Colonic mucosa (tissue), 4 donors: Measurements from ENCODE around the gene DCBLD1. TPM values are rescaled to one million over a fixed set of nuclear protein-coding genes. Genes with fewer than 3 reads are reported as not detected.

Experiments
- DNase-seq: peaks from one replicate; pipeline ENCODE4 v3.0.0-alpha.2; 2020
- H3K27ac ChIP-seq: fragments of 200-600 bp; one replicate; pipeline ENCODE4 v1.8.0; 2021
- H3K27me3 ChIP-seq: fragments of 200-600 bp; one replicate; pipeline ENCODE4 v1.8.0; 2021
- H3K36me3 ChIP-seq: fragments of 200-600 bp; one replicate; pipeline ENCODE4 v1.8.0; 2021
- H3K4me1 ChIP-seq: fragments of 200-600 bp; one replicate; pipeline ENCODE4 v1.8.0; 2021; ENCODE audit warnings: mild to moderate bottlenecking
- H3K4me3 ChIP-seq: fragments of 200-600 bp; one replicate; pipeline ENCODE4 v1.8.0; 2021
- H3K9ac ChIP-seq, 2 donors: one replicate each; pipeline ENCODE4 v1.7.0; 2013; ENCODE audit warnings: control low read depth in 2 of 2, low read depth in 2 of 2, low read length in 2 of 2
- H3K9me3 ChIP-seq: fragments of 200-600 bp; one replicate; pipeline ENCODE4 v1.8.0; 2021
- intact Hi-C: fragments of 100-400 bp; cut with DNase I; formaldehyde crosslinking; loops from one replicate; pipeline ENCODE4 v1.14.1; 2022
- total RNA-seq, 2 donors: library from RNA; stranded (reverse); fragmentation: NEBNext Ultra II Directional in 1 of 2; extraction: Animal tissue kit (Norgen Biotek cat#: 25700) in 1 of 2; gene quantifications; one replicate each; pipeline ENCODE4 v1.2.1, GENCODE V29; 2021
- TF ChIP-seq, protein P1 (sequence below): fragments of 200-600 bp; IDR thresholded peaks from one replicate; pipeline ENCODE4 v1.8.0; 2022; ENCODE audit warnings: antibody characterized with exemption, mild to moderate bottlenecking
- donor health status: healthy.
- donor health status: DM: no; HTN: no; CAD: no.
- donor health status: DM: no; HTN: no; CAD: no.

The DCBLD1 gene
- total RNA-seq, 2 donors from 2014 or later: 16.3 to 17.2 TPM

DNA sequence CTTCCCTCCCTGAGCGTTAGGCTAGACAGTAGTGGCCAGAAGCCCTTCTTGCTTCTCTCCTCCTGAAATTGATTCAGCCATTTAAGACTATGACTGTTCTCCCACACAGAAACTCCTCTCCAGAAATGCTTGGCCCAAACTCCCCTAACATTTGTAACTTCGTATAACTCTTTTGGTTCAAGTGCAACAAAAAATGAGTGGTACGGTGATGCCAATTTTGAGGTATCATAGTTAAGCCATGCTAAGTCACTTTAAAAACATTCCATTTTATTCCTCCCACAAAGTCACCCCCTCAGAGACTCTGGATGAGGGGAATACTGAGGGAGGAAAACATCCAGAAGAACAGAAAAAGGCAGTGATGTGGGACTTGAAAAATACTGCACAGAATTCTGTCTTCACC is 35.6 kb upstream of the DCBLD1 start:
- intact Hi-C loops: loop anchor here (5.0 to 10.0 kb wide), 2 partner anchors 92 to 160 kb away; no protein-coding TSS in a partner anchor
- TF ChIP-seq, protein P1, sequence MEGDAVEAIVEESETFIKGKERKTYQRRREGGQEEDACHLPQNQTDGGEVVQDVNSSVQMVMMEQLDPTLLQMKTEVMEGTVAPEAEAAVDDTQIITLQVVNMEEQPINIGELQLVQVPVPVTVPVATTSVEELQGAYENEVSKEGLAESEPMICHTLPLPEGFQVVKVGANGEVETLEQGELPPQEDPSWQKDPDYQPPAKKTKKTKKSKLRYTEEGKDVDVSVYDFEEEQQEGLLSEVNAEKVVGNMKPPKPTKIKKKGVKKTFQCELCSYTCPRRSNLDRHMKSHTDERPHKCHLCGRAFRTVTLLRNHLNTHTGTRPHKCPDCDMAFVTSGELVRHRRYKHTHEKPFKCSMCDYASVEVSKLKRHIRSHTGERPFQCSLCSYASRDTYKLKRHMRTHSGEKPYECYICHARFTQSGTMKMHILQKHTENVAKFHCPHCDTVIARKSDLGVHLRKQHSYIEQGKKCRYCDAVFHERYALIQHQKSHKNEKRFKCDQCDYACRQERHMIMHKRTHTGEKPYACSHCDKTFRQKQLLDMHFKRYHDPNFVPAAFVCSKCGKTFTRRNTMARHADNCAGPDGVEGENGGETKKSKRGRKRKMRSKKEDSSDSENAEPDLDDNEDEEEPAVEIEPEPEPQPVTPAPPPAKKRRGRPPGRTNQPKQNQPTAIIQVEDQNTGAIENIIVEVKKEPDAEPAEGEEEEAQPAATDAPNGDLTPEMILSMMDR: no peak
- Histone ChIP-seq H3K27ac (no peak overlapping the region), H3K9ac (no peak overlapping the region), H3K36me3 (no peaks in the 10 kb centered on the region), H3K4me3 (no peak overlapping the region), H3K27me3 (no peaks in the 10 kb centered on the region), H3K9me3 (no peaks in the 10 kb centered on the region), H3K4me1 (no peaks in the 10 kb centered on the region)
- DNase-seq: no peak

DNA sequence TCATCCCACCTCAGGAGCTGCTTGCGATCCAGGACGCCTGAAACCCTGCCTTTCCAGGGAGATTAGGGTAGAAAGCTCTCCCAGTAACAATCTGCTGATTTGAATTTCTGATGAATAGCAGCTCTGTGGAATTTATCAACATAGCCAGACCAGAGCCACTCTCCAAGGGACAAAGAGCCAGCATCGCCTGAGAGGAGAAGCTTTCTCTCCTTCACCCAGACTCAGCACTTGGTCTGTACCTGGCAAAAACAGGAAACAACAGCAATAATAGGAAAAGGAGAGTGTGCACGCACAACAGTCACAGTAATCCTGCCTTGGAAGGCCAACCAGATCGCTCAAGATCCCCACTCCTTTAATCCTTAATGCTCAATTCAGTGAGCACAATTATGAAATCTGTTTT is 34.5 kb upstream of the DCBLD1 start:
- H3K27ac ChIP-seq: no peak overlapping the region
- H3K9me3 ChIP-seq: no peaks in the 10 kb centered on the region
- TF ChIP-seq, protein P1: no peak
- H3K9ac ChIP-seq: no peak overlapping the region
- no peaks in the 10 kb centered on the region for H3K4me1 ChIP-seq
- intact Hi-C loops: loop anchor here (5.0 to 10.0 kb wide), 2 partner anchors 93 to 159 kb away; no protein-coding TSS in a partner anchor
- DNase-seq: no peak
- H3K4me3 ChIP-seq: no peak overlapping the region
- H3K36me3 ChIP-seq: no peaks in the 10 kb centered on the region
- no peaks in the 10 kb centered on the region for H3K27me3 ChIP-seq

DNA sequence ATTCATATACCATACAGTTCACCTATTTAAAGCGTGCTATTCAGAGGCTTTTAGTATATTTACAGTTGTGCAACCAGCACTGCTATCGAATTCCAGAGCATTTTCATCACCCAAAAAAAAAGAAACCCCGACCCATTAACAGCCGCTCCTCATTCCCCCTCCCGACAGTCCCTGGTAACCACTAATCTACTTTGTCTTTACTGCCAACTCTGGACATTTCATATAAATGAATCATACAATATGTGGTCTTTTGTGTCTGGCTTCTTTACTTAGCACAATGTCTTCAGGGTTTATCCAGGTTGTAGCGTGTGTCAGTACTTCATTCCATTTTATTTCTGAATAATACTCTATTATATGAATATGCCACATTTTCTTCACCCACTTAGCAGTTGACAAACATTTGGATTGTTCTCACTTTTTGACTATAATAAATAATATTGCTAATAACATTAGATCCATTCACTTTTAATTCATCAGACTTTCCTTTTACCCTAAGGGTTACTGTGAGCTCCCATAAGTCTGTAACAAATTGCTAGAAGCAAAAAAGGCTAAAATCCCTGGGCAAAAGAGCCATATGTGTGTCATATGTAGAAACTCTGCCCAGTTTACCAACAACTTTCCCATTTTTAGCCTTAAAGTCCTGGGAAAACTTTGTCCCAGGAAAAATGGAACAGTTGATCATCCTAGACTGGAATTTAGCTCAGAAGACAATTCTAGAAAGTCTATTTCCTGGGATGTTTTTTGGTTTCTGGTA is 33.6 kb upstream of the DCBLD1 start:
- Histone ChIP-seq H3K27ac (no peak overlapping the region), H3K27me3 (no peaks in the 10 kb centered on the region), H3K36me3 (no peaks in the 10 kb centered on the region), H3K4me1 (no peaks in the 10 kb centered on the region), H3K9me3 (no peaks in the 10 kb centered on the region), H3K4me3 (no peak overlapping the region), H3K9ac (no peak overlapping the region)
- intact Hi-C loops: loop anchor here (5.0 to 10.0 kb wide), 2 partner anchors 94 to 158 kb away; no protein-coding TSS in a partner anchor
- no peak for DNase-seq
- TF ChIP-seq, protein P1: no peak

DNA sequence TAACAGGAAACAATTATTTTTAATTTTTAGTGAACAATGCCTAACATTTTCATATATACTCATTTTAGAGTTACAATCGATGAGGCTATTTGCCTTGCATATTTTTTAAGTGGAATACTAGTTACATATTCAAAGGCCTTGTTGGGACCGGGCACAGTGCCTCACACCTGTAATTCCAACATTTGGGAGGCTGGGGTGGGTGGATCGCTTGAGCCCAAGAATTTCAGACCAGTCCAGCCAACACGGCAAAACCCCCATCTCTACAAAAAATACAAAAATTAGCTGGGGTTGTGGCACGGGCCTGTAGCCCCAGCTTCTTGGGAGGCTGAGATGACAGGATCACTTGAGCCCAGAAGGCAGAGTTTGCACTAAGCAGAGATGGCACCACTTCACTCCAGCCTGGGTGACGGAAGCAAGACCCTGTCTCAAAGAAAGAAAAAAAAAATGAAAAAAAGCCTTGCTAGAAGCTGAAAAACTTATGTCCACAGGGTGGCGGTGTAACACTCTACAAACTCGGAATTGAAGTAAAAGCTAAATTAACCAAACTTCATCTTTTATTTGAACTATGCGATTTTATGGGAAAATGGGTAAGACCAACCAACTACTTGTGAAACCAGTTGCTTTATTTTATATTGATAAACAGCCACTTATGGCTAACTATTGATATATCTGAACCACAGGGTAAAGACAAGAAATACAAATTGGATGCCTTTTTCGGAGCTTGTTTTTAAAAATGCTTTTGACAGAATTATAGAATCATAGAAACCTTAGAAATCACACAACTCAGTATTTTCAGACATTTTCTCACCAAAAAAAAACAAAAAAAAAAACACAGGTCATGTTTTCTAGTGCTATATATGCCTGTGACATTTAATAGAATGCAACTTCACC is 32.7 kb upstream of the DCBLD1 start:
- Histone ChIP-seq H3K36me3 (no peaks in the 10 kb centered on the region), H3K27ac (no peak overlapping the region), H3K9me3 (no peaks in the 10 kb centered on the region), H3K9ac (no peak overlapping the region), H3K27me3 (no peaks in the 10 kb centered on the region), H3K4me3 (no peak overlapping the region), H3K4me1 (no peaks in the 10 kb centered on the region)
- peak; percentile 66 for DNase-seq
- TF ChIP-seq, protein P1: peak; percentile 72
- intact Hi-C loops: loop anchor here (5.0 to 10.0 kb wide), 2 partner anchors 95 to 158 kb away; no protein-coding TSS in a partner anchor

DNA sequence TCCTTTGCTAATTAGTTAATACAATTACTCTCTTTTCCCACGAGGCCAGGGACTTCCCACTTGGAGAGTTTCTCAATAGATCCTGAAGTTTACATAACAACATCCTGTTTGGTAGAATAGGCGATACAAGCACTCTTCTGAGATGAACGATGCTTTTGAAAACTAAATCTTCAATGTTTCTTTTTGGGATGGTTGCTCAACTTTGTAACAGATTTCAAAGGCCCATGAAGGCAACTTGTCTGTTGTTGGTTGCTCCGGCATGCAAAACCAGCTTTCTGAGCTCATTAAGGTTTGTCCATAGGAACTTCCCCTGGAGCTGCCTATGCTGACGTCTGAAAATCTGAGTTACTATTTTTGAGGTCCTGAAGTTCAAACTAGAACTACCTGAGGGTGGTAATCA is 30.8 kb upstream of the DCBLD1 start:
- no peaks in the 10 kb centered on the region for H3K9me3 ChIP-seq
- intact Hi-C loops: loop anchor here (2.0 kb wide), 1 partner anchor 107 kb away; no protein-coding TSS in a partner anchor
- no peak overlapping the region for H3K4me3 ChIP-seq
- DNase-seq: no peak
- H3K27me3 ChIP-seq: no peaks in the 10 kb centered on the region
- H3K36me3 ChIP-seq: no peaks in the 10 kb centered on the region
- TF ChIP-seq, protein P1: no peak
- no peaks in the 10 kb centered on the region for H3K4me1 ChIP-seq
- no peak overlapping the region for H3K27ac ChIP-seq
- H3K9ac ChIP-seq: no peak overlapping the region
